Fibroblast of upper back skin (primary cell): ENCODE measurements around the gene RALGAPA2.

Experiments
- DNase-seq: peaks from one replicate; pipeline ENCODE4 v3.0.0-alpha.2; 2013

RALGAPA2 gene

GRCh38 chr20:20627471-20627870 is 85.0 kb downstream of the RALGAPA2 start:
- no peak for DNase-seq

- no peak for DNase-seq
These were observed 87.5 kb downstream of the RALGAPA2 start for GRCh38 chr20:20624914-20625313.

GRCh38 chr20:20621195-20621594 is 91.2 kb downstream of the RALGAPA2 start:
- no peak for DNase-seq

- DNase-seq, result peak; percentile 16
These were observed 98.1 kb downstream of the RALGAPA2 start for GRCh38 chr20:20614391-20614790.

- no peak for DNase-seq
These were observed 100.2 kb downstream of the RALGAPA2 start for GRCh38 chr20:20612251-20612650.

GRCh38 chr20:20611167-20611566 is 101.3 kb downstream of the RALGAPA2 start:
- no peak for DNase-seq

GRCh38 chr20:20609522-20609921 is 102.9 kb downstream of the RALGAPA2 start:
- DNase-seq, result no peak

- DNase-seq, result no peak
These were observed 103.8 kb downstream of the RALGAPA2 start for GRCh38 chr20:20608641-20609040.

GRCh38 chr20:20608041-20608440 is 104.4 kb downstream of the RALGAPA2 start:
- no peak for DNase-seq

GRCh38 chr20:20606881-20607280 is 105.6 kb downstream of the RALGAPA2 start:
- DNase-seq, result no peak

GRCh38 chr20:20606050-20606449 is 106.4 kb downstream of the RALGAPA2 start:
- no peak for DNase-seq

- no peak for DNase-seq
These were observed 107.5 kb downstream of the RALGAPA2 start for GRCh38 chr20:20604907-20605306.

GRCh38 chr20:20604357-20604756 is 108.1 kb downstream of the RALGAPA2 start:
- no peak for DNase-seq

GRCh38 chr20:20603339-20603990 is 109.0 kb downstream of the RALGAPA2 start:
- no peak for DNase-seq

GRCh38 chr20:20597966-20598365 is 114.5 kb downstream of the RALGAPA2 start:
- no peak for DNase-seq

- peak; percentile 39 for DNase-seq
These were observed 118.3 kb downstream of the RALGAPA2 start for GRCh38 chr20:20594171-20594530.

GRCh38 chr20:20593447-20594170 is 118.8 kb downstream of the RALGAPA2 start:
- DNase-seq, result peak; percentile 42

GRCh38 chr20:20585146-20585545 is 127.3 kb downstream of the RALGAPA2 start:
- no peak for DNase-seq

- DNase-seq, result no peak
These were observed 129.7 kb downstream of the RALGAPA2 start for GRCh38 chr20:20582734-20583133.

GRCh38 chr20:20580139-20580538 is 132.3 kb downstream of the RALGAPA2 start:
- DNase-seq, result no peak

GRCh38 chr20:20578838-20579237 is 133.6 kb downstream of the RALGAPA2 start:
- DNase-seq, result no peak

- no peak for DNase-seq
These were observed 138.6 kb downstream of the RALGAPA2 start for GRCh38 chr20:20573797-20574196.

GRCh38 chr20:20571068-20571780 is 141.2 kb downstream of the RALGAPA2 start:
- DNase-seq, result no peak

GRCh38 chr20:20568604-20569205 is 143.7 kb downstream of the RALGAPA2 start:
- peak; percentile 52 for DNase-seq
